Calu3 (cell line): ENCODE results near the gene TBC1D13. TPM values are rescaled to one million over a fixed set of nuclear protein-coding genes. Genes with fewer than 3 reads are reported as not detected.

Experiments
- BruUV-seq: library from RNA; stranded (reverse); fragments of 400-500 nt; replicated peaks from 2 replicates; lab custom pipeline; 2021; lab: Mats Ljungman, UMichigan
- CTCF ChIA-PET: fragments of 300-600 bp; sonication (Branson Sonifier 250); formaldehyde crosslinking; loops from one replicate; lab custom pipeline; 2022; ENCODE audit warnings: antibody characterized with exemption; lab: Charles Lee
- DNase-seq: peaks from one replicate; pipeline ENCODE4 v3.0.0; 2022
- H3K27ac Mint-ChIP-seq: one replicate; pipeline ENCODE4 v1.8.0; 2022; ENCODE audit warnings: mixed read lengths; ENCODE audit not compliant: unreplicated experiment
- H3K27me3 Mint-ChIP-seq: one replicate; pipeline ENCODE4 v1.8.0; 2022; ENCODE audit warnings: mixed read lengths; ENCODE audit not compliant: unreplicated experiment
- H3K36me3 Mint-ChIP-seq: one replicate; pipeline ENCODE4 v1.8.0; 2022; ENCODE audit warnings: mild to moderate bottlenecking, moderate library complexity, mixed read lengths; ENCODE audit not compliant: insufficient read depth, unreplicated experiment
- H3K4me1 Mint-ChIP-seq: one replicate; pipeline ENCODE4 v1.8.0; 2022; ENCODE audit warnings: mild to moderate bottlenecking, low read depth, mixed read lengths; ENCODE audit not compliant: unreplicated experiment
- H3K4me3 Mint-ChIP-seq: one replicate; pipeline ENCODE4 v1.8.0; 2022; ENCODE audit warnings: mild to moderate bottlenecking, low read depth, moderate library complexity, mixed read lengths; ENCODE audit not compliant: unreplicated experiment
- H3K9me3 Mint-ChIP-seq: one replicate; pipeline ENCODE4 v1.8.0; 2022; ENCODE audit warnings: low read depth, mixed read lengths; ENCODE audit not compliant: unreplicated experiment
- CTCF ChIP-seq: fragments of 200-600 bp; IDR thresholded peaks from one replicate; pipeline ENCODE4 v1.8.0; 2022; ENCODE audit warnings: antibody characterized with exemption; ENCODE audit not compliant: unreplicated experiment
- intact Hi-C: fragments of 100-400 bp; cut with micrococcal nuclease; formaldehyde crosslinking; loops from one replicate; pipeline ENCODE4 v1.10.0; 2022; ENCODE audit not compliant: unreplicated experiment
- total RNA-seq: library from RNA; stranded (reverse); gene quantifications from 2 replicates; pipeline ENCODE4 v1.2.3, GENCODE V29; 2022

TBC1D13 gene
- total RNA-seq, 1 experiment from 2014 or later = 16.6 TPM

DNA sequence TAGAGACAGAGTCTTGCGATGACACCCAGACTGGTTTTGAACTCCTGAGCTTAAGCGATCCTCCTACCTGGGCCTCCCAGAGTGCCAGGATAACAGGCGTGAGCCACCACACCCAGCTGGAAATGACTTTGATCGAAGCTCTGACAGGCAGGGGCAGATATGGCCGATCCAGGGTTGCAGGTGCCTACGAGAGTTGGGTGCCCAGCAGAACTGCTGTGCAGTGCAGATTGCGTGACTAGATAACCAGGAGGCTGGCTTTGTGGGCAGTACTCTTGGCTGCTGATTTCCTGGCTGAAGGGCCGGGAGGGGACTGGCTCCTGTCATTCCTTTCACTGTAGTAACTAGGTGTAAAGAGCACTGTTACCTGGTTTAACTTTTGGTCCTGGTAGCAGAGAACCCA is 11.8 kb downstream of the TBC1D13 start:
- Mint-ChIP-seq H3K36me3 (peaks cover 25% of the 10 kb centered on the region), H3K9me3 (no peaks in the 10 kb centered on the region)

DNA sequence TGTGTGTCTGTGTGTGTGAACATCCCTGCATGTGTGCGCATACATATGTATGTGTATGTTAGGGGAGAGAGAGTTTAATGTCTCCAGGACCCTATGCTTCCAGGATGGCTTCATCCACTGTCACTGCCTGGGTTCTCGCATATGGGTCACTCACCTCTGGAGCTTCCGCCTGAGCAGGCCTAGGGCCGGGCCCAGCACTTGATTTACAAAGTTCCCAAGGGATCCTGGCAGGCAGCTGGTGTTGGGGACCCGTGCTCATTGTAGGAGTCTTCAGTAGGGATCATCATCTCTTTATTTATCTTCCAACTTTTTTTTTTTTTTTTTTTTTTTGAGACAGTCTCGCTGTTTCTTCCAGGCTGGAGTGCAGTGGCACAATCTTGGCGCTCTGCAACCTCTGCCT is 13.0 kb downstream of the TBC1D13 start:
- intact Hi-C loops = no loop called here
- no peak overlapping the region for H3K4me3 Mint-ChIP-seq
- TF ChIP-seq CTCF = no peak
- DNase-seq = no peak
- no peaks in the 10 kb centered on the region for H3K4me1 Mint-ChIP-seq
- no peaks in the 10 kb centered on the region for H3K27me3 Mint-ChIP-seq
- CTCF ChIA-PET = interaction anchor here (0.7 kb wide), 1 partner anchor 183 kb away, joined by 8 read pairs; no protein-coding TSS in a partner anchor
- H3K27ac Mint-ChIP-seq = no peak overlapping the region
- H3K9me3 Mint-ChIP-seq = no peaks in the 10 kb centered on the region
- H3K36me3 Mint-ChIP-seq = peaks cover 20% of the 10 kb centered on the region
- no TSS peak for BruUV-seq

More for the DNA sequence above, 11.8 kb downstream of the TBC1D13 start:
- Mint-ChIP-seq H3K27ac (no peak overlapping the region), H3K4me3 (no peak overlapping the region), H3K4me1 (no peaks in the 10 kb centered on the region), H3K27me3 (no peaks in the 10 kb centered on the region)
- intact Hi-C loops = no loop called here
- BruUV-seq = no TSS peak
- no peak for TF ChIP-seq CTCF
- CTCF ChIA-PET = interaction anchor here (0.6 kb wide), 1 partner anchor 20 kb away, joined by 3 read pairs; no protein-coding TSS in a partner anchor
- DNase-seq = no peak

DNA sequence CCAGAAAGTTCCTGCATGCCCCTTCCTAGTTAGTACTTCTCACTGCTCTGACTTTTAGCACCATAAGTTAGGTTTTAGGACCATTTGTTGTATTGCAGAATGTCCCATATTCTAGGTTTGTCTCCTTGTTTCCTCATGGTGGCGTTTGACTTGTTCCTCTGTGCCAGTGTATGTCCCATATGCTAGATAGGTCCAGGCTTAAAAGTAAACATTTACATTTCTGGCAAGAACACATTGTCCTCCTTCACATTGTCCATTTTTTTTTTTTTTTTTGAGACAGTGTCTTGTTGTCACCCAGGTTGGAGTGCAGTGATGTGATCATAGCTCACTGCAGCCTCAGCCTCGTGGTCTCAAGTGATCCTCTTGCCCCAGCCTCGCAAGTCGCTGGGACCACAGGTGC is 15.4 kb downstream of the TBC1D13 start:
- no peaks in the 10 kb centered on the region for H3K4me1 Mint-ChIP-seq
- no peak overlapping the region for H3K27ac Mint-ChIP-seq
- CTCF ChIA-PET = no interaction called here
- H3K9me3 Mint-ChIP-seq = no peaks in the 10 kb centered on the region
- intact Hi-C loops = no loop called here
- no peak for TF ChIP-seq CTCF
- no TSS peak for BruUV-seq
- no peak overlapping the region for H3K4me3 Mint-ChIP-seq
- peaks cover 20% of the 10 kb centered on the region for H3K36me3 Mint-ChIP-seq
- DNase-seq = no peak
- H3K27me3 Mint-ChIP-seq = no peaks in the 10 kb centered on the region

- DNase-seq = no peak
- H3K4me3 Mint-ChIP-seq = no peak overlapping the region
- H3K4me1 Mint-ChIP-seq = no peaks in the 10 kb centered on the region
- CTCF ChIA-PET = no interaction called here
- intact Hi-C loops = no loop called here
- no peak overlapping the region for H3K27ac Mint-ChIP-seq
- no peaks in the 10 kb centered on the region for H3K9me3 Mint-ChIP-seq
- no peak for TF ChIP-seq CTCF
- no peaks in the 10 kb centered on the region for H3K27me3 Mint-ChIP-seq
- BruUV-seq = no TSS peak
- peaks cover 20% of the 10 kb centered on the region for H3K36me3 Mint-ChIP-seq
Measured at GRCh38 chr9:128805661-128806060, 18.6 kb downstream of the TBC1D13 start.
